Measurements from ENCODE around the gene SMURF2. TPM values are rescaled to one million over a fixed set of nuclear protein-coding genes. Genes with fewer than 3 reads are reported as not detected.

Gene SMURF2
- total and polyA plus RNA-seq, 9 of the 15 experiments (the other 6 are each of a cell fraction or from before 2014, with no cell fraction given) = 3.8 to 22.0 (median 14.8) TPM

GRCh38 chr17:64496786-64497564 is 165.1 kb downstream of the SMURF2 start, which contains the start of gene POLG2 (continued):
- TF ChIP-seq GTF3C2 (IDR thresholded peaks at IDR 0.05; ENCODE audit: borderline replicate concordance, extremely low read depth, insufficient read length) (no peak), MXI1 (IDR thresholded peaks at IDR 0.05; ENCODE audit: low read depth, low read length) (peak; percentile 64; the same call in 1 of the 2 replicates), EHMT2 (IDR thresholded peaks at IDR 0.05) (no peak; the same call in 1 of the 2 replicates), ZMIZ1 (IDR thresholded peaks at IDR 0.05; ENCODE audit: low read depth in 2 of 2, low read length in 2 of 2) (peak in 1 of 2 experiments; percentile 51; a peak in 1 of 4 replicates), CBX5 (IDR thresholded peaks at IDR 0.05; ENCODE audit: borderline replicate concordance, low read depth) (no peak), ZNF124 (CRISPR knock-in tag; IDR thresholded peaks at IDR 0.05) (no peak), MYC (IDR thresholded peaks at IDR 0.05; ENCODE audit: low read depth, low read length) (peak; percentile 88), MYC (CRISPR knock-in tag; IDR thresholded peaks at IDR 0.05; ENCODE audit: borderline replicate concordance, low read depth) (0 out of 2 replicates have a peak, but pooled peaks have one; percentile 29), SIN3A (IDR thresholded peaks at IDR 0.05; ENCODE audit: borderline replicate concordance in 2 of 2, control insufficient read depth in 1 of 2, low read depth in 2 of 2, low read length in 2 of 2) (peak; percentile 51 to 76; a peak in 3 of 4 replicates), HNRNPH1 (optimal IDR thresholded peaks at IDR 0.05; ENCODE audit: low read depth, low read length) (no peak), ZBED1 (IDR thresholded peaks at IDR 0.05) (0 out of 2 replicates have a peak, but pooled peaks have one; percentile 24), MCM5 (IDR thresholded peaks at IDR 0.05; ENCODE audit: low read depth) (no peak), PHB (CRISPR knock-in tag; IDR thresholded peaks at IDR 0.05) (no peak), TCF15 (CRISPR knock-in tag; IDR thresholded peaks at IDR 0.05) (0 out of 2 replicates have a peak, but pooled peaks have one; percentile 11), ATF3 (IDR thresholded peaks at IDR 0.05) (no peak), ATF3 (CRISPR knock-in tag; conservative IDR thresholded peaks at IDR 0.05) (no peak), ZNF79 (CRISPR knock-in tag; IDR thresholded peaks at IDR 0.05; ENCODE audit: low read depth) (no peak), DIDO1 (tag; IDR thresholded peaks at IDR 0.05; ENCODE audit: low read depth) (no peak), CBFA2T3 (IDR thresholded peaks at IDR 0.05) (no peak), FOXJ3 (CRISPR knock-in tag; IDR thresholded peaks at IDR 0.05) (no peak)

Data from K562 (cell line).